Measurements from ENCODE around the gene ORM2.

- no peak for TF ChIP-seq POLR2AphosphoS5 (IDR thresholded peaks at IDR 0.05)
- no peak for TF ChIP-seq CTCF (IDR thresholded peaks at IDR 0.05 in 8 of 11, conservative IDR thresholded peaks at IDR 0.05 in 3 of 11)
Observed at GRCh38 chr9:114282507-114282906, 47.2 kb upstream of the ORM2 start.
